Measurements from ENCODE around the gene ZNF554.

DNA sequence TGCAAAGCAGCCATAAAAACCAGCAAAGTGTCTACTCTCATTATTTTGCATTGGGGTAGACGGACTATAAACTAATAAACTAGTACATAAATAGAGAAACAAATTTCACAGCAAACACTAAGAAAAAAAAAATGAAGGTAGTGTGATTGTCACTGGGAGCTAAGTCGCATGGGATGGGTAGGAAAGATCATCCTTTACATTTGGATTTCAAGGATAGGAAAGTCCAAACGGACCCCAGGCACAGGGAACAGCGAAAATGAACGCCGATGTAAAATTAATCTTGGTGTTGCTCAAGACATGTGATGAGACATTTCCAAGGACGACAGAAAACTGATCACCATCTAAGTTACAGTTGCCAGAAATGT is 35.9 kb upstream of the ZNF554 start:
- TF ChIP-seq, protein P1, sequence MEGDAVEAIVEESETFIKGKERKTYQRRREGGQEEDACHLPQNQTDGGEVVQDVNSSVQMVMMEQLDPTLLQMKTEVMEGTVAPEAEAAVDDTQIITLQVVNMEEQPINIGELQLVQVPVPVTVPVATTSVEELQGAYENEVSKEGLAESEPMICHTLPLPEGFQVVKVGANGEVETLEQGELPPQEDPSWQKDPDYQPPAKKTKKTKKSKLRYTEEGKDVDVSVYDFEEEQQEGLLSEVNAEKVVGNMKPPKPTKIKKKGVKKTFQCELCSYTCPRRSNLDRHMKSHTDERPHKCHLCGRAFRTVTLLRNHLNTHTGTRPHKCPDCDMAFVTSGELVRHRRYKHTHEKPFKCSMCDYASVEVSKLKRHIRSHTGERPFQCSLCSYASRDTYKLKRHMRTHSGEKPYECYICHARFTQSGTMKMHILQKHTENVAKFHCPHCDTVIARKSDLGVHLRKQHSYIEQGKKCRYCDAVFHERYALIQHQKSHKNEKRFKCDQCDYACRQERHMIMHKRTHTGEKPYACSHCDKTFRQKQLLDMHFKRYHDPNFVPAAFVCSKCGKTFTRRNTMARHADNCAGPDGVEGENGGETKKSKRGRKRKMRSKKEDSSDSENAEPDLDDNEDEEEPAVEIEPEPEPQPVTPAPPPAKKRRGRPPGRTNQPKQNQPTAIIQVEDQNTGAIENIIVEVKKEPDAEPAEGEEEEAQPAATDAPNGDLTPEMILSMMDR (IDR thresholded peaks at IDR 0.05): no peak
- no peak for TF ChIP-seq EZH2 (IDR thresholded peaks at IDR 0.05)

Data from neural progenitor cell (in vitro differentiated cells).